PC-3 (cell line): ENCODE measurements around the gene CAPZB.

Experiments
- CTCF ChIP-seq: fragments of 300-600 bp; sonication (generic); conservative IDR thresholded peaks from 2 replicates; pipeline ENCODE4 v1.5.1; 2017; ENCODE audit warnings: antibody characterized with exemption, low read depth, mild to moderate bottlenecking, low read length
- EZH2 ChIP-seq: fragments of 300-600 bp; sonication (generic); IDR thresholded peaks from one replicate; pipeline ENCODE4 v1.6.1; 2017; ENCODE audit warnings: antibody characterized with exemption, mild to moderate bottlenecking, low read length; ENCODE audit not compliant: unreplicated experiment

DNA sequence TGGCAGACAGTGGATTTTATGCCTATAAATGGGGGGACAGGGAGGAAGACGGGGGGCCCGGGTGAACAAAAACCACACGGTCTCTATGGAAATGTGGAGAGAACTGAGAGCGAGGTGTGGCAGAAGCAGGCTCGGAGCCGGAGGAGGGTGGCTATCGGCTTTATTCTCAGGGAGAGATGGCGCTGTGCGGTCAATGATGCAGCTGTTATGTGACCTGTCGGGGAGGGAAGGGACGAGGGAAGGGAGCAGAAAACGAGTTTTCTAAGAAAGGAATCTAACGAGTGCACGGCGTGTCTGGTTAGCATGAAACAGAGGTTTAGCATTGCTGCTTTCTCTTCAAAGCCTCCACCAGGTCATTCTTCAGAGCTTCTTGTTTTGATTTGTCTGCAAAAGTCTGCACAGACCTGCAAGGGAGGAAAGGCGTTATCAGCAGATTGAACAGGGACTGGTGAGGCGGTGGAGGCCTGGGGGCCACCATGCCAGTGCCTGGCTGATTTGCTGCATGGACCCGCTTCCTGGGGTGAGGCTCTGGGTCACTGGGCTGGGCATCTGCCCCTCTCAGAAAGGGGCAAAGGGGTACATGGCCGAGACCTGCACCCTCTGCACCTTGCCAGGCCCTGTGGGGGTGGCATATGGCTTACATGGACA, 146.0 kb downstream of the CAPZB start:
- no peak for TF ChIP-seq EZH2
- no peak for TF ChIP-seq CTCF
